ENCODE measurements around the gene RAD21L1. TPM values are rescaled to one million over a fixed set of nuclear protein-coding genes. Genes with fewer than 3 reads are reported as not detected.

The RAD21L1 gene
- total and polyA plus RNA-seq, 2 experiments from 2014 or later, result not detected

GRCh38 chr20:1195226-1195625, 30.6 kb upstream of the RAD21L1 start:
- Histone ChIP-seq H3K4me1 (ENCODE audit: insufficient read depth) (no peaks in the 10 kb centered on the region), H3K79me2 (no peaks in the 10 kb centered on the region), H3K36me3 (replicated peaks; ENCODE audit: insufficient read depth, low read depth) (no peaks in the 10 kb centered on the region), H2AFZ (no peak overlapping the region), H3K27ac (no peak overlapping the region), H3K4me3 (no peak overlapping the region), H3K27me3 (no peaks in the 10 kb centered on the region), H3K9me3 (ENCODE audit: low read depth) (no peaks in the 10 kb centered on the region), H3K9me2 (replicated peaks; ENCODE audit: insufficient read depth) (no peaks in the 10 kb centered on the region), H3K4me2 (no peak overlapping the region), H4K20me1 (ENCODE audit: insufficient read depth, poor library complexity, severe bottlenecking) (no peaks in the 10 kb centered on the region)
- WGBS (ENCODE audit: low lambda C conversion rate, missing lambda C conversion rate), result 74% methylated on average over 1 of the region's 1 CpG
- TF ChIP-seq CTCF (IDR thresholded peaks at IDR 0.05; ENCODE audit: poor library complexity) (no peak), EZH2 (IDR thresholded peaks at IDR 0.05; ENCODE audit: borderline replicate concordance) (no peak), EZH2phosphoT487 (IDR thresholded peaks at IDR 0.05; ENCODE audit: low read depth, severe bottlenecking, unreplicated experiment) (no peak)
- no peak for DNase-seq (ENCODE audit: low spot score)

GRCh38 chr20:1196634-1197033, 29.2 kb upstream of the RAD21L1 start:
- 80% methylated on average over 2 of the region's 2 CpGs for WGBS (ENCODE audit: low lambda C conversion rate, missing lambda C conversion rate)
- no peak for TF ChIP-seq EZH2 (IDR thresholded peaks at IDR 0.05; ENCODE audit: borderline replicate concordance)
- no peak for TF ChIP-seq CTCF (IDR thresholded peaks at IDR 0.05; ENCODE audit: poor library complexity)
- TF ChIP-seq EZH2phosphoT487 (IDR thresholded peaks at IDR 0.05; ENCODE audit: low read depth, severe bottlenecking, unreplicated experiment), result no peak
- Histone ChIP-seq H3K79me2 (no peaks in the 10 kb centered on the region), H3K36me3 (replicated peaks; ENCODE audit: insufficient read depth, low read depth) (no peaks in the 10 kb centered on the region), H4K20me1 (ENCODE audit: insufficient read depth, poor library complexity, severe bottlenecking) (no peaks in the 10 kb centered on the region), H3K9me2 (replicated peaks; ENCODE audit: insufficient read depth) (no peaks in the 10 kb centered on the region), H3K4me1 (ENCODE audit: insufficient read depth) (no peaks in the 10 kb centered on the region), H2AFZ (no peak overlapping the region), H3K9me3 (ENCODE audit: low read depth) (no peaks in the 10 kb centered on the region), H3K4me3 (no peak overlapping the region), H3K4me2 (no peak overlapping the region), H3K27me3 (no peaks in the 10 kb centered on the region), H3K27ac (no peak overlapping the region)
- no peak for DNase-seq (ENCODE audit: low spot score)

- Histone ChIP-seq H3K27ac (no peak overlapping the region), H4K20me1 (ENCODE audit: insufficient read depth, poor library complexity, severe bottlenecking) (no peaks in the 10 kb centered on the region), H3K9me2 (replicated peaks; ENCODE audit: insufficient read depth) (no peaks in the 10 kb centered on the region), H2AFZ (no peak overlapping the region), H3K36me3 (replicated peaks; ENCODE audit: insufficient read depth, low read depth) (no peaks in the 10 kb centered on the region), H3K27me3 (no peaks in the 10 kb centered on the region), H3K9me3 (ENCODE audit: low read depth) (no peaks in the 10 kb centered on the region), H3K4me3 (no peak overlapping the region), H3K4me2 (no peak overlapping the region), H3K4me1 (ENCODE audit: insufficient read depth) (no peaks in the 10 kb centered on the region), H3K79me2 (no peaks in the 10 kb centered on the region)
- 82% methylated on average over 7 of the region's 7 CpGs for WGBS (ENCODE audit: low lambda C conversion rate, missing lambda C conversion rate)
- TF ChIP-seq CTCF (IDR thresholded peaks at IDR 0.05; ENCODE audit: poor library complexity) (no peak), EZH2 (IDR thresholded peaks at IDR 0.05; ENCODE audit: borderline replicate concordance) (no peak), EZH2phosphoT487 (IDR thresholded peaks at IDR 0.05; ENCODE audit: low read depth, severe bottlenecking, unreplicated experiment) (no peak)
- DNase-seq (ENCODE audit: low spot score), result no peak
Observed at GRCh38 chr20:1197801-1198200, 28.0 kb upstream of the RAD21L1 start.

- H3K27me3 ChIP-seq, result no peaks in the 10 kb centered on the region
- no peaks in the 10 kb centered on the region for H3K4me1 ChIP-seq (ENCODE audit: insufficient read depth)
- WGBS (ENCODE audit: low lambda C conversion rate, missing lambda C conversion rate), result 93% methylated on average over 5 of the region's 5 CpGs
- no peak overlapping the region for H3K4me2 ChIP-seq
- TF ChIP-seq EZH2 (IDR thresholded peaks at IDR 0.05; ENCODE audit: borderline replicate concordance) (no peak), EZH2phosphoT487 (IDR thresholded peaks at IDR 0.05; ENCODE audit: low read depth, severe bottlenecking, unreplicated experiment) (no peak), CTCF (IDR thresholded peaks at IDR 0.05; ENCODE audit: poor library complexity) (no peak)
- H3K4me3 ChIP-seq, result no peak overlapping the region
- no peaks in the 10 kb centered on the region for H3K9me2 ChIP-seq (replicated peaks; ENCODE audit: insufficient read depth)
- H4K20me1 ChIP-seq (ENCODE audit: insufficient read depth, poor library complexity, severe bottlenecking), result no peaks in the 10 kb centered on the region
- no peak overlapping the region for H3K27ac ChIP-seq
- no peaks in the 10 kb centered on the region for H3K9me3 ChIP-seq (ENCODE audit: low read depth)
- no peaks in the 10 kb centered on the region for H3K79me2 ChIP-seq
- no peaks in the 10 kb centered on the region for H3K36me3 ChIP-seq (replicated peaks; ENCODE audit: insufficient read depth, low read depth)
- H2AFZ ChIP-seq, result no peak overlapping the region
- DNase-seq (ENCODE audit: low spot score), result no peak
Observed at GRCh38 chr20:1198751-1199150, 27.1 kb upstream of the RAD21L1 start.
